Muscle of arm (tissue), 12 donors: Measurements from ENCODE around the gene ARHGEF12. TPM values are rescaled to one million over a fixed set of nuclear protein-coding genes. Genes with fewer than 3 reads are reported as not detected.

ENCODE experiments used
- DNase-seq: peaks from one replicate; pipeline ENCODE4 v3.0.0-alpha.2; 2013
- polyA plus RNA-seq, 12 donors: library from polyadenylated mRNA; unstranded; fragments of 120-200 nt; gene quantifications; one replicate each; pipeline ENCODE4 v1.2.1, GENCODE V29; 2013; ENCODE audit not compliant: insufficient read length in 12 of 12

The ARHGEF12 gene
- polyA plus RNA-seq, 12 donors: 31.8 to 59.6 (median 42.6) TPM; not detected in 1

GRCh38 chr11:120386318-120386717 is 50.1 kb downstream of the ARHGEF12 start:
- no peak for DNase-seq

- DNase-seq: no peak
Observed at GRCh38 chr11:120386774-120387371, 50.7 kb downstream of the ARHGEF12 start.

- DNase-seq: no peak
Observed at GRCh38 chr11:120388261-120388660, 52.0 kb downstream of the ARHGEF12 start.

GRCh38 chr11:120389693-120390584 is 53.7 kb downstream of the ARHGEF12 start:
- no peak for DNase-seq

- DNase-seq: no peak
Observed at GRCh38 chr11:120390585-120390922, 54.3 kb downstream of the ARHGEF12 start.

GRCh38 chr11:120391292-120391691 is 55.1 kb downstream of the ARHGEF12 start:
- peak; percentile 43 for DNase-seq

GRCh38 chr11:120391854-120392253 is 55.6 kb downstream of the ARHGEF12 start:
- DNase-seq: no peak

- DNase-seq: no peak
Observed at GRCh38 chr11:120392314-120392713, 56.1 kb downstream of the ARHGEF12 start.

- no peak for DNase-seq
Observed at GRCh38 chr11:120392793-120393192, 56.6 kb downstream of the ARHGEF12 start.

- no peak for DNase-seq
Observed at GRCh38 chr11:120394119-120394518, 57.9 kb downstream of the ARHGEF12 start.

- no peak for DNase-seq
Observed at GRCh38 chr11:120395778-120396177, 59.6 kb downstream of the ARHGEF12 start.

- no peak for DNase-seq
Observed at GRCh38 chr11:120398132-120398531, 61.9 kb downstream of the ARHGEF12 start.

- no peak for DNase-seq
Observed at GRCh38 chr11:120399307-120399706, 63.1 kb downstream of the ARHGEF12 start.

- peak; percentile 31 for DNase-seq
Observed at GRCh38 chr11:120400564-120401364, 64.6 kb downstream of the ARHGEF12 start.

- no peak for DNase-seq
Observed at GRCh38 chr11:120401506-120401905, 65.3 kb downstream of the ARHGEF12 start.

- DNase-seq: no peak
Observed at GRCh38 chr11:120403966-120404365, 67.8 kb downstream of the ARHGEF12 start.

GRCh38 chr11:120404495-120404894 is 68.3 kb downstream of the ARHGEF12 start:
- no peak for DNase-seq

GRCh38 chr11:120409655-120410054 is 73.4 kb downstream of the ARHGEF12 start:
- DNase-seq: no peak

- DNase-seq: no peak
Observed at GRCh38 chr11:120410622-120411380, 74.6 kb downstream of the ARHGEF12 start.

GRCh38 chr11:120413480-120413879 is 77.3 kb downstream of the ARHGEF12 start:
- no peak for DNase-seq

- no peak for DNase-seq
Observed at GRCh38 chr11:120420572-120420971, 84.4 kb downstream of the ARHGEF12 start.
